HG02763 (cell line): ENCODE results near the gene CDK15.
"Not testable (repeated sequence)": the region's sequence is repeated elsewhere in the genome, so short reads cannot be mapped to it uniquely, and the experiment has no call there.

Experiments
- ATAC-seq: cut with Tn5 transposase; IDR thresholded peaks from one replicate; pipeline ENCODE4 v1.9.1; 2021; ENCODE audit warnings: mild to moderate bottlenecking, moderate library complexity; ENCODE audit not compliant: unreplicated experiment

CDK15 gene

GRCh38 chr2:201806442-201807170 lies at the start of gene CDK15:
CDK15 (plus strand) TSS chr2:201806537; CDS start chr2:201806665, 128 bp downstream.
- no peak for ATAC-seq

GRCh38 chr2:201758234-201758633 lies 48.1 kb upstream of the CDK15 start:
- no peak for ATAC-seq

GRCh38 chr2:201758873-201759272 lies 47.5 kb upstream of the CDK15 start:
- ATAC-seq, result no peak

- no peak for ATAC-seq
These were observed 46.8 kb upstream of the CDK15 start for GRCh38 chr2:201759567-201759966.

GRCh38 chr2:201761101-201761500 lies 45.2 kb upstream of the CDK15 start:
- no peak for ATAC-seq

- ATAC-seq, result not testable (repeated sequence)
These were observed 41.9 kb upstream of the CDK15 start for GRCh38 chr2:201764469-201764868.

- ATAC-seq, result no peak
These were observed 40.5 kb upstream of the CDK15 start for GRCh38 chr2:201765799-201766198.

- ATAC-seq, result no peak
These were observed 37.4 kb upstream of the CDK15 start for GRCh38 chr2:201768918-201769317.

GRCh38 chr2:201769666-201770373 lies 36.5 kb upstream of the CDK15 start:
- no peak for ATAC-seq

- no peak for ATAC-seq
These were observed 32.3 kb upstream of the CDK15 start for GRCh38 chr2:201773990-201774389.

- ATAC-seq, result no peak
These were observed 31.8 kb upstream of the CDK15 start for GRCh38 chr2:201774546-201774945.

GRCh38 chr2:201775326-201775725 lies 31.0 kb upstream of the CDK15 start:
- no peak for ATAC-seq

- no peak for ATAC-seq
These were observed 29.3 kb upstream of the CDK15 start for GRCh38 chr2:201777043-201777442.

- no peak for ATAC-seq
These were observed 28.5 kb upstream of the CDK15 start for GRCh38 chr2:201777869-201778268.

GRCh38 chr2:201779901-201780673 lies 26.2 kb upstream of the CDK15 start:
- no peak for ATAC-seq

GRCh38 chr2:201780674-201781493 lies 25.5 kb upstream of the CDK15 start, which contains the start of gene ALS2:
ALS2 (minus strand) TSS chr2:201780933; CDS start chr2:201768885, 12,048 bp downstream.
- peak; percentile 94 for ATAC-seq

GRCh38 chr2:201781557-201782051 lies 24.7 kb upstream of the CDK15 start:
- ATAC-seq, result no peak

- no peak for ATAC-seq
These were observed 21.8 kb upstream of the CDK15 start for GRCh38 chr2:201784563-201784962.

GRCh38 chr2:201785135-201785534 lies 21.2 kb upstream of the CDK15 start:
- no peak for ATAC-seq

GRCh38 chr2:201786471-201786870 lies 19.9 kb upstream of the CDK15 start:
- ATAC-seq, result no peak
